Endodermal cell (in vitro differentiated cells): ENCODE results near the gene LIG1. TPM values are rescaled to one million over a fixed set of nuclear protein-coding genes. Genes with fewer than 3 reads are reported as not detected.

Source experiments
- DNase-seq: peaks from one replicate; pipeline ENCODE4 v3.0.0-alpha.2; 2017
- H3K27ac ChIP-seq: 2 replicates; pipeline ENCODE4 v1.5.1; 2013; ENCODE audit warnings: mild to moderate bottlenecking, low read depth, low read length, moderate library complexity
- H3K27me3 ChIP-seq: 2 replicates; pipeline ENCODE4 v1.6.1; 2013; ENCODE audit warnings: mild to moderate bottlenecking, low read length, moderate library complexity; ENCODE audit not compliant: insufficient read depth, control insufficient read depth, poor library complexity, severe bottlenecking
- H3K36me3 ChIP-seq: 2 replicates; pipeline ENCODE4 v1.7.0; 2013; ENCODE audit warnings: mild to moderate bottlenecking, low read length, moderate library complexity; ENCODE audit not compliant: control insufficient read depth, insufficient read depth
- H3K4me1 ChIP-seq: one replicate; pipeline ENCODE4 v1.7.0; 2013; ENCODE audit warnings: low read length; ENCODE audit not compliant: control insufficient read depth, insufficient read depth
- H3K4me3 ChIP-seq: 2 replicates; pipeline ENCODE4 v1.5.1; 2013; ENCODE audit warnings: mild to moderate bottlenecking, low read length, moderate library complexity
- H3K9ac ChIP-seq: 2 replicates; pipeline ENCODE4 v1.6.1; 2013; ENCODE audit warnings: mild to moderate bottlenecking, low read length, moderate library complexity; ENCODE audit not compliant: poor library complexity, severe bottlenecking; ENCODE audit errors: extremely low read depth
- H3K9me3 ChIP-seq: 2 replicates; pipeline ENCODE4 v1.6.1; 2013; ENCODE audit warnings: mild to moderate bottlenecking, low read length, moderate library complexity; ENCODE audit not compliant: control insufficient read depth
- H3K27ac Mint-ChIP-seq: 2 replicates; pipeline ENCODE4 v1.8.0; 2020; ENCODE audit warnings: mixed read lengths
- H3K27me3 Mint-ChIP-seq: 2 replicates; pipeline ENCODE4 v1.8.0; 2021; ENCODE audit warnings: mild to moderate bottlenecking, mixed read lengths; ENCODE audit not compliant: insufficient read depth
- H3K36me3 Mint-ChIP-seq: 2 replicates; pipeline ENCODE4 v1.8.0; 2020; ENCODE audit warnings: low read depth, mixed read lengths
- H3K4me1 Mint-ChIP-seq: 2 replicates; pipeline ENCODE4 v1.8.0; 2020; ENCODE audit warnings: mixed read lengths
- H3K4me3 Mint-ChIP-seq: 2 replicates; pipeline ENCODE4 v1.8.0; 2020; ENCODE audit warnings: mild to moderate bottlenecking, moderate library complexity, mixed read lengths
- H3K9me3 Mint-ChIP-seq: 2 replicates; pipeline ENCODE4 v1.8.0; 2020; ENCODE audit warnings: mild to moderate bottlenecking, mixed read lengths
- WGBS, 2 experiments: methylation state at CpG; one replicate each; pipeline versions ENCODE4 v1.1.5 to v1.1.7; 2013; ENCODE audit warnings: missing lambda C conversion rate in 2 of 2, mixed read lengths in 1 of 2; ENCODE audit not compliant: insufficient coverage in 1 of 2, insufficient read length in 1 of 2; 5-methylcytosine and 5-hydroxymethylcytosine counted together
- total RNA-seq, 2 donors: library from RNA; stranded (reverse); fragmentation: NEBNext Ultra II Directional in 1 of 2; extraction: Animal tissue kit (Norgen Biotek cat#: 25700) in 1 of 2; gene quantifications; 2 replicates in 1 of 2; 3 replicates in 1 of 2; pipeline ENCODE4 v1.2.1, GENCODE V29; 2021
- TF ChIP-seq, protein P1 (sequence below): fragments of 200-600 bp; sonication (generic); conservative IDR thresholded peaks from 2 replicates; pipeline ENCODE4 v1.5.0; 2021; ENCODE audit warnings: antibody characterized with exemption, mild to moderate bottlenecking

Gene LIG1
- total RNA-seq, 2 donors from 2014 or later: 91.6 to 117 TPM

- WGBS, 2 experiments: 84 to 100% methylated on average over 1 to 7 of the region's 8 CpGs
- H3K27me3 Mint-ChIP-seq: no peaks in the 10 kb centered on the region
Observed at GRCh38 chr19:48186541-48186991, 16.4 kb upstream of the LIG1 start.

DNA sequence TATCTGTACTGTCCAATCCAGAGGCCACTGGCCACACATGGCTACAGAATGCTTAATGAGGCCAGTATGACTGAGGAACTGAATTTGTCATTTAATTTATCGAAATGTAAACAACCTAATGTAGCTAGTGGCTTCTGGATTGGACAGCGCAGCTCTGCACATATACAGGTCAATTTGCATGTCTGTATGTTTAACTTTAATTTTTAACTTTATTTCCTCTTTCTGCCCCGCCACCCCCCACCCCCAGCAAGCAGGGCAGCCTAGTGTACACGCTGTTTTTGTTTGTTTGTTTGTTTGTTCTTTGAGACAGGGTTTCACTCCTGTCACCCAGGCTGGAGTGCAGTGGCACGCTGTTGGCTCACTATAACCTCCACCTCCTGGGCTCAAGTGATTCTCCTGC, 15.9 kb upstream of the LIG1 start:
- no peaks in the 10 kb centered on the region for H3K27me3 ChIP-seq
- no peak for DNase-seq
- H3K9me3 Mint-ChIP-seq: peaks cover 36% of the 10 kb centered on the region
- no peak overlapping the region for H3K27ac Mint-ChIP-seq
- no peaks in the 10 kb centered on the region for H3K4me1 ChIP-seq
- H3K27me3 Mint-ChIP-seq: no peaks in the 10 kb centered on the region
- peaks cover 57% of the 10 kb centered on the region for H3K36me3 Mint-ChIP-seq
- H3K9ac ChIP-seq: no peak overlapping the region
- peaks cover 29% of the 10 kb centered on the region for H3K9me3 ChIP-seq
- H3K27ac ChIP-seq: no peak overlapping the region
- no peaks in the 10 kb centered on the region for H3K4me1 Mint-ChIP-seq
- no peak overlapping the region for H3K4me3 Mint-ChIP-seq
- 93 to 100% methylated on average over 2 to 5 of the region's 5 CpGs for WGBS, 2 experiments
- peaks cover 5% of the 10 kb centered on the region for H3K36me3 ChIP-seq
- TF ChIP-seq, protein P1, sequence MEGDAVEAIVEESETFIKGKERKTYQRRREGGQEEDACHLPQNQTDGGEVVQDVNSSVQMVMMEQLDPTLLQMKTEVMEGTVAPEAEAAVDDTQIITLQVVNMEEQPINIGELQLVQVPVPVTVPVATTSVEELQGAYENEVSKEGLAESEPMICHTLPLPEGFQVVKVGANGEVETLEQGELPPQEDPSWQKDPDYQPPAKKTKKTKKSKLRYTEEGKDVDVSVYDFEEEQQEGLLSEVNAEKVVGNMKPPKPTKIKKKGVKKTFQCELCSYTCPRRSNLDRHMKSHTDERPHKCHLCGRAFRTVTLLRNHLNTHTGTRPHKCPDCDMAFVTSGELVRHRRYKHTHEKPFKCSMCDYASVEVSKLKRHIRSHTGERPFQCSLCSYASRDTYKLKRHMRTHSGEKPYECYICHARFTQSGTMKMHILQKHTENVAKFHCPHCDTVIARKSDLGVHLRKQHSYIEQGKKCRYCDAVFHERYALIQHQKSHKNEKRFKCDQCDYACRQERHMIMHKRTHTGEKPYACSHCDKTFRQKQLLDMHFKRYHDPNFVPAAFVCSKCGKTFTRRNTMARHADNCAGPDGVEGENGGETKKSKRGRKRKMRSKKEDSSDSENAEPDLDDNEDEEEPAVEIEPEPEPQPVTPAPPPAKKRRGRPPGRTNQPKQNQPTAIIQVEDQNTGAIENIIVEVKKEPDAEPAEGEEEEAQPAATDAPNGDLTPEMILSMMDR: no peak
- H3K4me3 ChIP-seq: no peak overlapping the region

More at GRCh38 chr19:48186541-48186991, 16.4 kb upstream of the LIG1 start:
- Histone ChIP-seq H3K4me3 (no peak overlapping the region), H3K27me3 (no peaks in the 10 kb centered on the region), H3K9me3 (peaks cover 23% of the 10 kb centered on the region), H3K4me1 (no peaks in the 10 kb centered on the region), H3K27ac (no peak overlapping the region), H3K36me3 (peaks cover 5% of the 10 kb centered on the region), H3K9ac (no peak overlapping the region)
- H3K36me3 Mint-ChIP-seq: peaks cover 54% of the 10 kb centered on the region
- H3K27ac Mint-ChIP-seq: no peak overlapping the region
- TF ChIP-seq, protein P1: no peak
- no peak for DNase-seq
- H3K9me3 Mint-ChIP-seq: peaks cover 31% of the 10 kb centered on the region
- H3K4me1 Mint-ChIP-seq: no peaks in the 10 kb centered on the region
- no peak overlapping the region for H3K4me3 Mint-ChIP-seq

- H3K9me3 ChIP-seq: peaks cover 13% of the 10 kb centered on the region
- Mint-ChIP-seq H3K27me3 (no peaks in the 10 kb centered on the region), H3K27ac (no peak overlapping the region), H3K4me3 (no peak overlapping the region), H3K9me3 (peaks cover 25% of the 10 kb centered on the region), H3K36me3 (peaks cover 51% of the 10 kb centered on the region), H3K4me1 (no peaks in the 10 kb centered on the region)
- H3K4me3 ChIP-seq: no peak overlapping the region
- peaks cover 9% of the 10 kb centered on the region for H3K36me3 ChIP-seq
- WGBS, 2 experiments: 93 to 99% methylated on average over 5 to 9 of the region's 9 CpGs
- TF ChIP-seq, protein P1: no peak
- no peak overlapping the region for H3K9ac ChIP-seq
- no peaks in the 10 kb centered on the region for H3K27me3 ChIP-seq
- no peak for DNase-seq
- H3K4me1 ChIP-seq: no peaks in the 10 kb centered on the region
- no peak overlapping the region for H3K27ac ChIP-seq
Observed at GRCh38 chr19:48183356-48183755, 13.2 kb upstream of the LIG1 start.
